NB4 (cell line): ENCODE measurements around the gene FAM193B.
A peak's percentile ranks its signal among the peaks of the same experiment; 100 is the strongest.

Experiments
- DNase-seq: peaks from one replicate; pipeline ENCODE4 v3.0.0; 2010; ENCODE audit warnings: low read depth
- H3K4me3 ChIP-seq: one replicate; pipeline ENCODE4 v1.5.1; 2011; ENCODE audit warnings: mild to moderate bottlenecking, low read depth, low read length, moderate library complexity
- CTCF ChIP-seq: IDR thresholded peaks from one replicate; pipeline ENCODE4 v1.5.1; 2012; ENCODE audit warnings: low read depth, low read length
- MAX ChIP-seq: IDR thresholded peaks from 2 replicates; pipeline ENCODE4 v1.6.1; 2011; ENCODE audit warnings: low read depth, low read length
- MYC ChIP-seq: IDR thresholded peaks from 2 replicates; pipeline ENCODE4 v1.6.1; 2011; ENCODE audit warnings: low read depth, low read length
- POLR2A ChIP-seq: IDR thresholded peaks from 2 replicates; pipeline ENCODE4 v1.6.1; 2011; ENCODE audit warnings: mild to moderate bottlenecking; ENCODE audit not compliant: insufficient read length; ENCODE audit errors: extremely low read depth

FAM193B gene

GRCh38 chr5:177499842-177500241 is 54.5 kb downstream of the FAM193B start:
- no peak for TF ChIP-seq POLR2A
- no peak for TF ChIP-seq MYC
- TF ChIP-seq MAX, result no peak
- no peak for TF ChIP-seq CTCF
- no peak for DNase-seq
- no peak overlapping the region for H3K4me3 ChIP-seq

DNA sequence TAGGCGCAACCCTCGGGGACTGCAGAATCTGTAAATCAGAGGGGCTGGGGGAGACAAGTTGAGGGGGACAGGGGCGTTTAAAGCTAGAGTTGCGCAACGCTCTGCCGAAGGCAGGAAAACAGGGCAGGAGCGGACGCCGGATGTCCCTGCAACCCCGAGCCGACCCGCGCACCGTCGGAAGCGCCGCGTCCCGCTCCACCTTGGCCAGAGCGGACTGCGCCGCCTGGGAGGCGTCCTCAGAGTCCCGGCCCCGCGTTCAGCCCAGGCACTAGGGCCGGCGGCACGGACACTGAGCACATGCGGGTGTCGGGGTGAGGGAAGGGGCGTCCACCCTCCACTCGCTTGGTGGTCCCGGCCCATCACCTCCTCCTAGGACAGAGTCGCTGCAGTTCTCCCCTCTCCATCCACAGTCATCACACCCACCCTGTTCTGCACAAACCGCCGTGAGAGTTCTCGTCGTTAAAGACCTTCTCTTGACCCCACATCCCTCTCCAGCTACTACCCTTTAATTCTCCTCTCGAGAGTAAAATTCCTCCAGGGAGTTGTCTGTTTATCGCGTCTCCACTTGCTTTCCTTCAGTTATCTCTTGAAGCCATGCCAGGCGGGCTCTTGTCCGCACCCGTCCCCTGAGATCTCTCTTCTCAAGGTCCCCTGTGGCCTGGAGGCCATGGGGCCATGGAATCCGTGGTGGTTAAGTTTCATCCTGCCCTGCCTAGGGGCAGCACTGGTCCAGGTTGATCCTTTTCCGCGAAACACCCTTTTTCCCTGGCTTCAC is 56.2 kb downstream of the FAM193B start:
- 0 out of 2 replicates have a peak, but pooled peaks have one; percentile 25 for TF ChIP-seq MAX
- TF ChIP-seq POLR2A, result no peak
- no peak for TF ChIP-seq CTCF
- no peak; the same call in 1 of the 2 replicates for TF ChIP-seq MYC
- peak overlapping the region; percentile 47 for H3K4me3 ChIP-seq
- no peak for DNase-seq

DNA sequence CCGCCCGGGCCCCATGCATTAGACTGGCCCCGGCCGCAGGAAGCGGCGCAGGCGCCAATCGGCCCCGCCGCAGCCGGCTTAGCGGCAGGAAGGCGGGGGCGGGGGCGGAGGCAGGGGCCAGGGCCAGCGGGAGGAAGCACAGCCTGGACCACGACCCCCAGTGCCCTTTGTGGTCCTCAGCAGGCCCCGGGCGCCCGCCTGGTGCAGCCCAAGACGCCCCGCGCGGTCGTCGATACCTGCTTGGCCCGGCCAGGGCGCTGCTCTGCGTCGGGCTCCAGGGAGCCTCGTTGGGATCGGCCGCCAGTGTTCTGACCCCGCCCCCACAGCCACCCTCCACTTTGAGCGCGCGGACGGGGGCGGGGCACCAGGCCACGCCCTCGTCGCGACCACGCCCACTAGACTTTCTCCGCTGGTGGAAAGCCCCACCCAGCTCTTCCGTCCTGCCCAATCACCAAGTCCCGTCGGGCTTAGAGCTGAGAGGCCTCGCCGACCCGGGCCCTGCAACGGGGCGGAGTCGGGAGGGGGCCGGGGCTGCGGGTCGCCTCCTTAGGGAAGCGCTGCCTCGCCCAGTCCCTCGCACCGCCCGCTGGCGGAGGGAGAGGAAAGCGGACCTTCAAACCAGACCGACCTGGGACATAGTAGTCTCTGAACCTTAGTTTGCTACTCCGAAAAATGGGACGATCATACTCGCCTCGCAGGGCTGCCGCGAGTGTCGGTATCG is 56.9 kb downstream of the FAM193B start, which contains the start of gene PDLIM7:
Gene PDLIM7 (minus strand): TSS at position 313 of the 721 bp plus-strand sequence. CDS start 1,092 bp downstream, outside the sequence.
- H3K4me3 ChIP-seq, result peak within 1 kb of the TSS; percentile 58
- DNase-seq, result peak; percentile 98
- TF ChIP-seq MAX (peak; percentile 63), POLR2A (peak; percentile 71), MYC (peak; percentile 72), CTCF (no peak)

GRCh38 chr5:177496727-177497291 is 57.6 kb downstream of the FAM193B start:
- peak; percentile 86 for DNase-seq
- TF ChIP-seq CTCF (no peak), MAX (no peak), POLR2A (no peak), MYC (no peak)
- H3K4me3 ChIP-seq, result peak overlapping the region; percentile 58

DNA sequence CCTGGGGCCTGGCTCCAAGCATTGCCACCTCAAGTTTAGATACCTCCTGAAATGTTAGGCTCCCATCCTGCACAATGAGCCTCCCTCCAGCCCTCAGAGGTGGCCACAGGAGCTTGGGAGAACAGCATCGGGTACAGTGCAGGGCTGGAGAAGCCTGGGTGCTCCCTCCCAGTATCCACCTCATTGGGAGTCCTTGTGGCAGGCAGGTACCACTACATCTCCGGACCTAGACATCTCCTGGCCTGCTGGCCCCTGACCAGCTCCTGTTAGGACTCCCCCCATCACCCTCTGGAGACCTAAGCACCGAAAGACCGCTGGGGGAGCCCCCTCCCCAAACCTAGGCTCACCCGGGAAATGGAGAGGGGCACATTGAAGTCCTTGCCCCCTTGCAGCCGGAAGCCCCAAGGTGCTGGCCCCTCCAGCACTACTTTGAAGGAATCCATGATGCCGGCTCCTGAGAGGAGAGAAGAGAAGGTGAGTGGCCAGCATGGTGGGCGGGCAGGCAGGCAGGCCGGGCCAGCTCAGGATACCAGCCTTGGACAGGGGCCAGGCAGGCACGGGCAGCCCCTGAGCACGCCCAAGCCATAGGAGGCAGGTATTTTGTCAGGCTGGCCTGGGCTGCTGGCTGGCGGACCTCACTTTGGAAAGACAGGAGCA is 58.2 kb downstream of the FAM193B start:
- H3K4me3 ChIP-seq, result peak overlapping the region; percentile 58
- peak; percentile 40 for DNase-seq
- no peak for TF ChIP-seq MYC
- no peak for TF ChIP-seq POLR2A
- no peak for TF ChIP-seq CTCF
- no peak for TF ChIP-seq MAX
